Measurements from ENCODE around the gene ZNF585A. TPM values are rescaled to one million over a fixed set of nuclear protein-coding genes. Genes with fewer than 3 reads are reported as not detected.
A peak's percentile ranks its signal among the peaks of the same experiment; 100 is the strongest.

The ZNF585A gene
- 13.9 and 16.2 TPM in 2 replicates for polyA plus RNA-seq (2011; rRNA removed)
- 5.3 and 5.4 TPM in 2 replicates for polyA minus RNA-seq (2011; rRNA and poly(A)+ RNA removed)

DNA sequence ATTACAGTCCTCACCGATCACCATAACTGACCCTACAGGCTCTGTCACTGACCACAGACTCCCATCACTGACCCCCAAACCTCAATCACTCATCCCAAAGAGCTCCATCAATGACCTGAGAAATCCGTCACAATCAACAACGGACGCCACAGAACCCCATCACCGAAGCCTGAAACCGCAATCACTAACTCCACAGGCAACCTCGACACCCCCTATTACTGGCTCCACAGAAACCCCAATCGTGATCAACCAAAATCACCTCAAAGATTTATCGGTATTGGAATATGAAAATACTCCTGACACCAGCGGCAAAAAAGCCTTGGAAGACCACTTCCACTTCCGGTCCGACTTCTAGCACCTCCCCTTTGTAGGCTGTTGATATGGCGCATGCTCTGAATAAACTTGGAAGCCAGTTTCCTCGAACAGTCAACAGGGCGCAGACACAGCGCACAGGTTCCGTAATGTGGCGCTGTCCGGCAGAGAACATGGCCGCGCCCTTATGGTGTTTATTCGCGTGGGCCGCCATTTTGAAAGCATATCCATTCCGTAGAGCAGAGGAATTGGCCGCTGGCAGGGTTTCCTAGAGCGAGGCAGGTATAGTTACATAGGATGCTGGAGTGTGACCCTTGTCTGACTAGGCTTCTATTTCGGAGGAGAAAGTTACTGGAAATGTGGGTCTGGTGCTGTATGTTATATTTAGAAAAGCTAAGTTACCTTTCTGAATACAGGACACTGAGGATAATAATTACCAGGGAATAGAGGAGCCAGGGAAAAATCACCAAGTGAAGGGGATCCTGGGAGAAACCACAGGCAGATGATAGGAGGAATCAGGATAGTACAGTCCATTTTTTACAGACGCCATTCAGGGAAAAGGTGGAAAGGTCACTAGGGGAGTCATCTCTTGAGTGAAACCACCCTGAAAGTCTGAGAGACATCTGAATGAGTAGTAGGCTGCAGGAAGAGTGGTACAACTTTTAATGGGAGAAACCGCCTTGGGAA is at the start of gene ZNF585A:
Gene ZNF585A, minus strand, starts transcription at position 328 of the 999 bp plus-strand sequence. CDS start 2,785 bp downstream, outside the sequence.
- H3K27me3 ChIP-seq (ENCODE audit: control insufficient read depth, insufficient read depth, low read length), result no peaks in the 10 kb centered on the region
- H3K27ac ChIP-seq (ENCODE audit: low read depth, low read length), result peak within 1 kb of the TSS; percentile 47
- peak within 1 kb of the TSS; percentile 85 for H3K4me3 ChIP-seq (ENCODE audit: low read depth, low read length)
- peaks cover 14% of the 10 kb centered on the region for H3K9me3 ChIP-seq (ENCODE audit: control insufficient read depth, insufficient read depth, low read length)
- POLR2A ChIA-PET, result interaction anchor here (1.0 kb wide), 1 partner anchor 322 kb away, joined by 3 read pairs; no protein-coding TSS in a partner anchor
- TF ChIP-seq, protein P1, sequence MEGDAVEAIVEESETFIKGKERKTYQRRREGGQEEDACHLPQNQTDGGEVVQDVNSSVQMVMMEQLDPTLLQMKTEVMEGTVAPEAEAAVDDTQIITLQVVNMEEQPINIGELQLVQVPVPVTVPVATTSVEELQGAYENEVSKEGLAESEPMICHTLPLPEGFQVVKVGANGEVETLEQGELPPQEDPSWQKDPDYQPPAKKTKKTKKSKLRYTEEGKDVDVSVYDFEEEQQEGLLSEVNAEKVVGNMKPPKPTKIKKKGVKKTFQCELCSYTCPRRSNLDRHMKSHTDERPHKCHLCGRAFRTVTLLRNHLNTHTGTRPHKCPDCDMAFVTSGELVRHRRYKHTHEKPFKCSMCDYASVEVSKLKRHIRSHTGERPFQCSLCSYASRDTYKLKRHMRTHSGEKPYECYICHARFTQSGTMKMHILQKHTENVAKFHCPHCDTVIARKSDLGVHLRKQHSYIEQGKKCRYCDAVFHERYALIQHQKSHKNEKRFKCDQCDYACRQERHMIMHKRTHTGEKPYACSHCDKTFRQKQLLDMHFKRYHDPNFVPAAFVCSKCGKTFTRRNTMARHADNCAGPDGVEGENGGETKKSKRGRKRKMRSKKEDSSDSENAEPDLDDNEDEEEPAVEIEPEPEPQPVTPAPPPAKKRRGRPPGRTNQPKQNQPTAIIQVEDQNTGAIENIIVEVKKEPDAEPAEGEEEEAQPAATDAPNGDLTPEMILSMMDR (IDR thresholded peaks at IDR 0.05; ENCODE audit: low read depth, low read length), result peak; percentile 47
- CTCF ChIA-PET, result interaction anchor here (0.7 kb wide), 1 partner anchor 10 kb away, joined by 3 read pairs; no protein-coding TSS in a partner anchor
- DNase-seq (ENCODE audit: low read depth, low spot score), result peak; percentile 94

- Histone ChIP-seq H3K4me3 (ENCODE audit: low read depth, low read length) (no peak overlapping the region), H3K27me3 (ENCODE audit: control insufficient read depth, insufficient read depth, low read length) (no peaks in the 10 kb centered on the region), H3K9me3 (ENCODE audit: control insufficient read depth, insufficient read depth, low read length) (peaks cover 29% of the 10 kb centered on the region), H3K27ac (ENCODE audit: low read depth, low read length) (no peak overlapping the region)
- ChIA-PET POLR2A (no interaction called here), CTCF (no interaction called here)
- no peak for DNase-seq (ENCODE audit: low read depth, low spot score)
- TF ChIP-seq, protein P1 (IDR thresholded peaks at IDR 0.05; ENCODE audit: low read depth, low read length), result no peak
Measured at GRCh38 chr19:37221136-37221535, 48.6 kb upstream of the ZNF585A start.

GRCh38 chr19:37220383-37220782 is 47.9 kb upstream of the ZNF585A start:
- POLR2A ChIA-PET, result no interaction called here
- TF ChIP-seq, protein P1 (IDR thresholded peaks at IDR 0.05; ENCODE audit: low read depth, low read length), result no peak
- peaks cover 29% of the 10 kb centered on the region for H3K9me3 ChIP-seq (ENCODE audit: control insufficient read depth, insufficient read depth, low read length)
- H3K4me3 ChIP-seq (ENCODE audit: low read depth, low read length), result no peak overlapping the region
- CTCF ChIA-PET, result no interaction called here
- H3K27me3 ChIP-seq (ENCODE audit: control insufficient read depth, insufficient read depth, low read length), result no peaks in the 10 kb centered on the region
- DNase-seq (ENCODE audit: low read depth, low spot score), result no peak
- H3K27ac ChIP-seq (ENCODE audit: low read depth, low read length), result no peak overlapping the region

DNA sequence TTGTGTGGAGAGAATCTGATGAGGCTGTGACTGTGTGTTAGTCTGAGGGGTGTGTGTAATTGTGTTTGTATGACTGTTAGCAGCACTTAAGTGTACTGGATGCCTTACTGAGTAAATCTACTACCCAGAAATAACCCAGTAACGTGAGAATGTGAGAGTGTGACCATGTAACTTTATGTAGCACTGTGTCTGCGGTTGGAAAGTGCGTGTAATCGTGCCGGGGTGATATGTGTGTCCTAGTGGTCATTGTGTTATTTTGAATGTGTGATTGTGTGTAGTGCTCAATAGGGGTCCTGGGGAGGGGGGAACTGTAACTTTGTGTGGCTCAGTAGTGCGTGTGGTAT is 46.1 kb upstream of the ZNF585A start:
- no peaks in the 10 kb centered on the region for H3K27me3 ChIP-seq (ENCODE audit: control insufficient read depth, insufficient read depth, low read length)
- no peak overlapping the region for H3K27ac ChIP-seq (ENCODE audit: low read depth, low read length)
- no peak for DNase-seq (ENCODE audit: low read depth, low spot score)
- TF ChIP-seq, protein P1 (IDR thresholded peaks at IDR 0.05; ENCODE audit: low read depth, low read length), result no peak
- ChIA-PET CTCF (no interaction called here), POLR2A (no interaction called here)
- peak overlapping the region; percentile 99 for H3K4me3 ChIP-seq (ENCODE audit: low read depth, low read length)
- H3K9me3 ChIP-seq (ENCODE audit: control insufficient read depth, insufficient read depth, low read length), result peaks cover 29% of the 10 kb centered on the region

All from AG04450 (cell line).